ENCODE data around the gene SPSB4.

DNA sequence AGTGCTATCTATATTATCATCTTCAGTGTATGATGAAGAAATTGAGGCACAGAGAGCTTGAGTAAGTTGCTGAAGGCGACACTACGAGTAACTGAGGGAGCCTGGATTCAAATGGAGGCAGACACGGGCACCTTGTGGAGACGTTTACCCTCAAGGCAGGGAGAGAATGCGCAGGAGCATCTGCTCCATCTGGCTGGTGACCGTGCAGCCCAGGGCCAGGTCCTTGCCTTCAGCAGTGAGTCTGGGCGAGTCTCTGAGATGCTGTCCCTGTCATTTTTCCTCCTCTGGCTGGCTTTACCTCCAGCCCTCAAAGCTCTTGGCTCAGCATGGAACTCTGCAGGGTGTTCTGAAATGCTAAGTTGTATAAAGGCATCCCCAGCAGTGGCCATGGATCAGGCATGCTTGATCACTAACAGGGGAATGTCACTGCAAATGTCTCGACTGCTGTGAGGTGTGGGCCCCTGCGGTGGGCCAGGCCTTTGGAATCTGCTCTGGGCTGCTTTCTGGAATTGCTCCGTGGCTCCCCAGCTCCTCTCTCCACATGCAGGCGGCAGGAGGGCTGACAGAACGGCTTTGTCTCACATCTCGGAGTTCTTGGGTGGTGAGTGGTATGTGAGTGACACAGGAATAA lies 19.7 kb downstream of the SPSB4 start:
- TF ChIP-seq, protein P1, sequence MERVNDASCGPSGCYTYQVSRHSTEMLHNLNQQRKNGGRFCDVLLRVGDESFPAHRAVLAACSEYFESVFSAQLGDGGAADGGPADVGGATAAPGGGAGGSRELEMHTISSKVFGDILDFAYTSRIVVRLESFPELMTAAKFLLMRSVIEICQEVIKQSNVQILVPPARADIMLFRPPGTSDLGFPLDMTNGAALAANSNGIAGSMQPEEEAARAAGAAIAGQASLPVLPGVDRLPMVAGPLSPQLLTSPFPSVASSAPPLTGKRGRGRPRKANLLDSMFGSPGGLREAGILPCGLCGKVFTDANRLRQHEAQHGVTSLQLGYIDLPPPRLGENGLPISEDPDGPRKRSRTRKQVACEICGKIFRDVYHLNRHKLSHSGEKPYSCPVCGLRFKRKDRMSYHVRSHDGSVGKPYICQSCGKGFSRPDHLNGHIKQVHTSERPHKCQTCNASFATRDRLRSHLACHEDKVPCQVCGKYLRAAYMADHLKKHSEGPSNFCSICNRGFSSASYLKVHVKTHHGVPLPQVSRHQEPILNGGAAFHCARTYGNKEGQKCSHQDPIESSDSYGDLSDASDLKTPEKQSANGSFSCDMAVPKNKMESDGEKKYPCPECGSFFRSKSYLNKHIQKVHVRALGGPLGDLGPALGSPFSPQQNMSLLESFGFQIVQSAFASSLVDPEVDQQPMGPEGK (CRISPR knock-in tag; IDR thresholded peaks at IDR 0.05; ENCODE audit: borderline replicate concordance), result no peak
- TF ChIP-seq SNAI2 (CRISPR knock-in tag; IDR thresholded peaks at IDR 0.05) (no peak), CSDC2 (CRISPR knock-in tag; IDR thresholded peaks at IDR 0.05) (no peak), ISL1 (CRISPR knock-in tag; IDR thresholded peaks at IDR 0.05) (no peak), ZFP3 (CRISPR knock-in tag; IDR thresholded peaks at IDR 0.05) (no peak), ARNTL (CRISPR knock-in tag; IDR thresholded peaks at IDR 0.05; ENCODE audit: borderline replicate concordance, low read depth) (no peak), ZNF565 (CRISPR knock-in tag; conservative IDR thresholded peaks at IDR 0.05; ENCODE audit: low read depth) (no peak)
- TF ChIP-seq, protein P2, sequence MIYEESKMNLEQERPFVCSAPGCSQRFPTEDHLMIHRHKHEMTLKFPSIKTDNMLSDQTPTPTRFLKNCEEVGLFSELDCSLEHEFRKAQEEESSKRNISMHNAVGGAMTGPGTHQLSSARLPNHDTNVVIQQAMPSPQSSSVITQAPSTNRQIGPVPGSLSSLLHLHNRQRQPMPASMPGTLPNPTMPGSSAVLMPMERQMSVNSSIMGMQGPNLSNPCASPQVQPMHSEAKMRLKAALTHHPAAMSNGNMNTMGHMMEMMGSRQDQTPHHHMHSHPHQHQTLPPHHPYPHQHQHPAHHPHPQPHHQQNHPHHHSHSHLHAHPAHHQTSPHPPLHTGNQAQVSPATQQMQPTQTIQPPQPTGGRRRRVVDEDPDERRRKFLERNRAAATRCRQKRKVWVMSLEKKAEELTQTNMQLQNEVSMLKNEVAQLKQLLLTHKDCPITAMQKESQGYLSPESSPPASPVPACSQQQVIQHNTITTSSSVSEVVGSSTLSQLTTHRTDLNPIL (CRISPR knock-in tag; IDR thresholded peaks at IDR 0.05; ENCODE audit: low read depth), result no peak
- TF ChIP-seq, protein P3, sequence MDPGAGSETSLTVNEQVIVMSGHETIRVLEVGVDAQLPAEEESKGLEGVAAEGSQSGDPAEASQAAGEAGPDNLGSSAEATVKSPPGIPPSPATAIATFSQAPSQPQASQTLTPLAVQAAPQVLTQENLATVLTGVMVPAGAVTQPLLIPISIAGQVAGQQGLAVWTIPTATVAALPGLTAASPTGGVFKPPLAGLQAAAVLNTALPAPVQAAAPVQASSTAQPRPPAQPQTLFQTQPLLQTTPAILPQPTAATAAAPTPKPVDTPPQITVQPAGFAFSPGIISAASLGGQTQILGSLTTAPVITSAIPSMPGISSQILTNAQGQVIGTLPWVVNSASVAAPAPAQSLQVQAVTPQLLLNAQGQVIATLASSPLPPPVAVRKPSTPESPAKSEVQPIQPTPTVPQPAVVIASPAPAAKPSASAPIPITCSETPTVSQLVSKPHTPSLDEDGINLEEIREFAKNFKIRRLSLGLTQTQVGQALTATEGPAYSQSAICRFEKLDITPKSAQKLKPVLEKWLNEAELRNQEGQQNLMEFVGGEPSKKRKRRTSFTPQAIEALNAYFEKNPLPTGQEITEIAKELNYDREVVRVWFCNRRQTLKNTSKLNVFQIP (CRISPR knock-in tag; IDR thresholded peaks at IDR 0.05; ENCODE audit: borderline replicate concordance, low read depth), result no peak
- TF ChIP-seq, protein P4, sequence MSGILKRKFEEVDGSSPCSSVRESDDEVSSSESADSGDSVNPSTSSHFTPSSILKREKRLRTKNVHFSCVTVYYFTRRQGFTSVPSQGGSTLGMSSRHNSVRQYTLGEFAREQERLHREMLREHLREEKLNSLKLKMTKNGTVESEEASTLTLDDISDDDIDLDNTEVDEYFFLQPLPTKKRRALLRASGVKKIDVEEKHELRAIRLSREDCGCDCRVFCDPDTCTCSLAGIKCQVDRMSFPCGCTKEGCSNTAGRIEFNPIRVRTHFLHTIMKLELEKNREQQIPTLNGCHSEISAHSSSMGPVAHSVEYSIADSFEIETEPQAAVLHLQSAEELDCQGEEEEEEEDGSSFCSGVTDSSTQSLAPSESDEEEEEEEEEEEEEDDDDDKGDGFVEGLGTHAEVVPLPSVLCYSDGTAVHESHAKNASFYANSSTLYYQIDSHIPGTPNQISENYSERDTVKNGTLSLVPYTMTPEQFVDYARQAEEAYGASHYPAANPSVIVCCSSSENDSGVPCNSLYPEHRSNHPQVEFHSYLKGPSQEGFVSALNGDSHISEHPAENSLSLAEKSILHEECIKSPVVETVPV (CRISPR knock-in tag; IDR thresholded peaks at IDR 0.05), result no peak
